ENCODE results near the gene RLN3. TPM values are rescaled to one million over a fixed set of nuclear protein-coding genes. Genes with fewer than 3 reads are reported as not detected.

Gene RLN3
- total and polyA plus RNA-seq, 9 donors: not detected

DNA sequence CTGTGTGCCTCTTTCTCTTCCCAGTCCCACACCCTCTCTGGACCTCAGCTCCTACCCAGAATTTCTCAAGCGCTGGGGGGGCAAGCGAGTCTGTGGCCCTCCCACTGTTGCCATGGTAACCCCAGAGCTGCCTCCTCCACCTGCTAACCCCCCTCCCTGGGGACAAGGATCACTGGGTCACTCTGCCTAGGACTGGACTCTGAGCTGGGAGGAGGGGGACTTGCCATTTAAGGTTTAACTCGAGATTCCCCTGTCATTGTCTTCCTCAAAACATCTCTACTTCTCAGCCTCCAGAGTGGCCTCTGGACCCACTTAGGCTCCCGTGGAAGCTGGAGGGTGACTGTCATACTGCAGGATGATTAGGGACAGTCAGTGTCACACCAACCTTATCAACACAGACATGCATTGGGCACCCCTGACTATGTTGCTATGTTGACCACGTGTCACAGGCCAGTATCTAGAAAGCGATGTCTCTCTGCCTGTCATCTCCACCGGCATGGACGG, 31.8 kb downstream of the RLN3 start:
- no peaks in the 10 kb centered on the region for H3K27me3 ChIP-seq
- no peak for TF ChIP-seq POLR2A (IDR thresholded peaks at IDR 0.05)
- no peak for TF ChIP-seq EP300 (IDR thresholded peaks at IDR 0.05)
- TF ChIP-seq, protein P1, sequence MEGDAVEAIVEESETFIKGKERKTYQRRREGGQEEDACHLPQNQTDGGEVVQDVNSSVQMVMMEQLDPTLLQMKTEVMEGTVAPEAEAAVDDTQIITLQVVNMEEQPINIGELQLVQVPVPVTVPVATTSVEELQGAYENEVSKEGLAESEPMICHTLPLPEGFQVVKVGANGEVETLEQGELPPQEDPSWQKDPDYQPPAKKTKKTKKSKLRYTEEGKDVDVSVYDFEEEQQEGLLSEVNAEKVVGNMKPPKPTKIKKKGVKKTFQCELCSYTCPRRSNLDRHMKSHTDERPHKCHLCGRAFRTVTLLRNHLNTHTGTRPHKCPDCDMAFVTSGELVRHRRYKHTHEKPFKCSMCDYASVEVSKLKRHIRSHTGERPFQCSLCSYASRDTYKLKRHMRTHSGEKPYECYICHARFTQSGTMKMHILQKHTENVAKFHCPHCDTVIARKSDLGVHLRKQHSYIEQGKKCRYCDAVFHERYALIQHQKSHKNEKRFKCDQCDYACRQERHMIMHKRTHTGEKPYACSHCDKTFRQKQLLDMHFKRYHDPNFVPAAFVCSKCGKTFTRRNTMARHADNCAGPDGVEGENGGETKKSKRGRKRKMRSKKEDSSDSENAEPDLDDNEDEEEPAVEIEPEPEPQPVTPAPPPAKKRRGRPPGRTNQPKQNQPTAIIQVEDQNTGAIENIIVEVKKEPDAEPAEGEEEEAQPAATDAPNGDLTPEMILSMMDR (IDR thresholded peaks at IDR 0.05): no peak
- intact Hi-C loops (cut with DNase I): loop anchor here in 1 of 4 donors (10.0 kb wide), 1 partner anchor 465 kb away; no protein-coding TSS in a partner anchor
- H3K36me3 ChIP-seq: no peaks in the 10 kb centered on the region
- H3K27ac ChIP-seq: no peak overlapping the region
- H3K4me1 ChIP-seq (ENCODE audit: insufficient read depth): peaks cover 4% of the 10 kb centered on the region
- no peak overlapping the region for H3K4me3 ChIP-seq
- no peaks in the 10 kb centered on the region for H3K9me3 ChIP-seq
- WGBS, 3 donors: 50 to 56% (median 54%) methylated on average over 8 of the region's 8 CpGs
- DNase-seq: no peak

DNA sequence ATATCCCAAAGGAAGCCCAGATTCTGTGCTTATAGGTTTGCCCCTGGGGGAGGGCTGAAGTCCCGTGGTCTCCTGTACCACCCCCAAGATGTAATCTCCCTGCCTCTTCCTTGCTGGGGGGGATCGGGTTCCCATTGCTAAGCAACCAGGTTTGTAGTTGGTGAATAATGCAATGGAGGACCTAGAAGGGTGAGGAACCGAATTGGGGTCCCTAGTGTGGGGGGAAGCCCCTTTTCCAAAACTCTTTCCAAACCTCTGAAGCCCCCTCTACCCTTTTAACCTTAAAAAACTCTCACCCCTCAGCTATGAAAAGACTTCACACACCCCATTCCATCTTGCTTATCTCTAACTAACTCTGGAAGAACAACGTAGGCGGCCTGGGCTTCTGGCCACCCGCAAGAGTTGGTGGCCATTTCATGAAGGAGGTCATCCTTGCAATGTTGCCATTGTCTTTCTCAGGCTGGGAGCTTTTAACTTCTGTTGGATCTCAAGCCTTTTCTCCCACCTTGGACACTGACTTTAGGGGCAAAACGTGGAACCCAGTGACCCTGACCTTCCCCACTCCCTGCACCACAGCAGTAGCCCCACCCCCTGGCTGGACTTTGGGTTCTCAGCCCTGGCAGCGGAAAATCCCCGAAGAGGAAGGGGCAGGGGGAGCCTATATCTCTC, 33.3 kb downstream of the RLN3 start:
- H3K4me3 ChIP-seq: no peak overlapping the region
- TF ChIP-seq EP300 (IDR thresholded peaks at IDR 0.05): no peak
- TF ChIP-seq POLR2A (IDR thresholded peaks at IDR 0.05): no peak
- TF ChIP-seq, protein P1 (IDR thresholded peaks at IDR 0.05): no peak
- H3K4me1 ChIP-seq (ENCODE audit: insufficient read depth): peaks cover 4% of the 10 kb centered on the region
- WGBS, 3 donors: 41 to 44% (median 42%) methylated on average over 9 of the region's 9 CpGs
- no peak overlapping the region for H3K27ac ChIP-seq
- H3K36me3 ChIP-seq: no peaks in the 10 kb centered on the region
- DNase-seq: no peak
- H3K9me3 ChIP-seq: no peaks in the 10 kb centered on the region
- intact Hi-C loops (cut with DNase I): loop anchor here in 1 of 4 donors (10.0 kb wide), 1 partner anchor 466 kb away; no protein-coding TSS in a partner anchor
- no peaks in the 10 kb centered on the region for H3K27me3 ChIP-seq

DNA sequence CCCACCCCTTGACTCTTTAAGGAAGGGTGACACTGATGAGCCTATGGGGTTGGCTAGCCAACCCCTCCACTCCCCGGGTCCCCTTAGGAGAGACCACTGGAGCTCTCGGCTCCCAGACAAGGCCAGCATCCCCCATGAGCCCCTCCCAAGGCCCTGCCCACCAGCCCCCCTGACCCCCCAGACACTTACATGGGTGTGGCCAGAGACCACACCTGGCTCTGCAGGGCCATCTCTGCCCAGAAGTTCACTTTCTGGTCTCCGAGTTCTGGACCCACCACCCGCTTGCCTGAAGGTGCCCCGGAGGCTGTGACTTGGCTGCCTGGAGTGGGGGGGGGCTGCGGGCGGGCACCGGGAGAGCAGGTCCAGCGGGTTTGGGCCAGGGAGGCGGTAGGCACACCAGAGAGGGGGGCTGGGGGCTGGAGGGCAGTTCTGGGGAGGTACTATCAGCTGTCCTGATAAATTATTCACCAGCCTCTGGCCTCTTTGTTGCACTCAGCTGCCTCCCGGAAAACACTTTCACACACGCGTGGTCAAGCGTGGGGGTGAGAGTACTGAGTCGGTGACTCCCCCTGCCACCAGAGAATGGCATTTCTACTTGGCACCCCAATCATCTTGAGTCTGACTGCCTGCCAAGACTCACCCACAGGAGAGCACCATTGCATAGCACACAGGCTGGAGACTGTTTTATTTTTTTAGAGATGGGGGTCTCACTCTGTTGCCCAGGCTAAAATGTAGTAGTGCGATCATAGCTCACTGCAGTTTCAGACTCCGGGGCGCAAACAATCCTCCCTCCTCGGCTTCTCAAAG, 34.0 kb downstream of the RLN3 start, which contains the start of gene PALM3:
PALM3 (minus strand) TSS at position 326 of the 807 bp plus-strand sequence; CDS start at position 230, 96 bp downstream.
- no peak within 1 kb of the TSS for H3K27ac ChIP-seq
- TF ChIP-seq POLR2A (IDR thresholded peaks at IDR 0.05): no peak
- TF ChIP-seq, protein P1 (IDR thresholded peaks at IDR 0.05): no peak
- no peak for TF ChIP-seq EP300 (IDR thresholded peaks at IDR 0.05)

DNA sequence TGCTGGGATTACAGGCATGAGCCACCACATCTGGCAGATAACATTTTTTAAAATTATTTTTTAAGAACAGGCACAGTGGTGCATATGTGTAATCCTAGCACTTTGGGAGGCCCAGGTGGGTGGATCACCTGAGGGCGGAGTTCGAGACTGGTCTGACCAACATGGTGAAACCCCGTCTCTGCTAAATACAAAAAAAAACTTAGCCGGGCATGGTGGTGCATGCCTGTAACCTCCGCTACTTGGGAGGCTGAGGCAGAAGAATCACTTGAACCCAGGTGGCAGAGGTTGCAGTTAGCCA, 34.6 kb downstream of the RLN3 start:
- Histone ChIP-seq H3K9me3 (no peaks in the 10 kb centered on the region), H3K4me1 (ENCODE audit: insufficient read depth) (peaks cover 4% of the 10 kb centered on the region), H3K27ac (no peak overlapping the region), H3K27me3 (no peaks in the 10 kb centered on the region), H3K4me3 (no peak overlapping the region), H3K36me3 (no peaks in the 10 kb centered on the region)
- intact Hi-C loops (cut with DNase I): loop anchor here in 1 of 4 donors (10.0 kb wide), 1 partner anchor 468 kb away; no protein-coding TSS in a partner anchor
- no peak for TF ChIP-seq EP300 (IDR thresholded peaks at IDR 0.05)
- TF ChIP-seq POLR2A (IDR thresholded peaks at IDR 0.05): no peak
- TF ChIP-seq, protein P1 (IDR thresholded peaks at IDR 0.05): no peak
- 88 to 92% (median 89%) methylated on average over 5 of the region's 5 CpGs for WGBS, 3 donors
- DNase-seq: no peak

More for the DNA sequence above, 34.0 kb downstream of the RLN3 start, which contains the start of gene PALM3:
- Histone ChIP-seq H3K4me1 (ENCODE audit: insufficient read depth) (peaks cover 4% of the 10 kb centered on the region), H3K4me3 (no peak within 1 kb of the TSS), H3K27me3 (no peaks in the 10 kb centered on the region), H3K9me3 (no peaks in the 10 kb centered on the region), H3K36me3 (no peaks in the 10 kb centered on the region)
- intact Hi-C loops (cut with DNase I): loop anchor here in 1 of 4 donors (10.0 kb wide), 1 partner anchor 467 kb away; no protein-coding TSS in a partner anchor
- 51 to 62% (median 55%) methylated on average over 19 of the region's 19 CpGs for WGBS, 3 donors
- DNase-seq: no peak
